Activated gamma-delta T cell treated with Interleukin-2 at 50 U/mL for 16 hours (primary cell): ENCODE data around the gene NEUROG2.
"Not testable (repeated sequence)": the region's sequence is repeated elsewhere in the genome, so short reads cannot be mapped to it uniquely, and the experiment has no call there.

Source experiments
- DNase-seq: peaks from one replicate; pipeline ENCODE4 v3.0.0-alpha.2; 2020

The NEUROG2 gene

DNA sequence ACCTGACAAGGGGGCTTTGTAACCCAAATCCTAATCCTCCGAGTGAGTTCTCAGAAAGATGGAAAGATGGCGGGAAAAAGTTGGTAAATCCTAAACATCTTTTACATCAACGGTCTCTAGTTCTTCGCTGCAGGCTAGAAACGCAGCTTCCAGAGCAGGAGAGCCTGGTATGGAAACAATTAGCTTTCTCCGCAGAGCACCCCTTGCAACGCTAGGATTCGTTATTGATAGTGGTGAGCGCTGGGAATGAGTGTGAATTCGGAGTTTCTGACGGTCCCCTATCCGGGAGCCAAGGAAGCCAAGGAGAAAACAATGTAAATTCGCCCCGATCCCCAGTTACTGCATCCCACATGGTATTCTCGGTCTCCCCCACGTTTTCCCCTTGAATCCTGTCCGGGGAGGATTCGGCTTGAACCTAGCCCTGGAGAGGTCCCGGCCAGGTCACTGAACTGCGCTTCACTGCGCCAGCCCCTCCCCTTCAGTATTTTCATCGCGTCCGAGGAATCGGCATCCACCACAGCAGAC lies 4.7 kb upstream of the NEUROG2 start:
- DNase-seq = no peak

DNA sequence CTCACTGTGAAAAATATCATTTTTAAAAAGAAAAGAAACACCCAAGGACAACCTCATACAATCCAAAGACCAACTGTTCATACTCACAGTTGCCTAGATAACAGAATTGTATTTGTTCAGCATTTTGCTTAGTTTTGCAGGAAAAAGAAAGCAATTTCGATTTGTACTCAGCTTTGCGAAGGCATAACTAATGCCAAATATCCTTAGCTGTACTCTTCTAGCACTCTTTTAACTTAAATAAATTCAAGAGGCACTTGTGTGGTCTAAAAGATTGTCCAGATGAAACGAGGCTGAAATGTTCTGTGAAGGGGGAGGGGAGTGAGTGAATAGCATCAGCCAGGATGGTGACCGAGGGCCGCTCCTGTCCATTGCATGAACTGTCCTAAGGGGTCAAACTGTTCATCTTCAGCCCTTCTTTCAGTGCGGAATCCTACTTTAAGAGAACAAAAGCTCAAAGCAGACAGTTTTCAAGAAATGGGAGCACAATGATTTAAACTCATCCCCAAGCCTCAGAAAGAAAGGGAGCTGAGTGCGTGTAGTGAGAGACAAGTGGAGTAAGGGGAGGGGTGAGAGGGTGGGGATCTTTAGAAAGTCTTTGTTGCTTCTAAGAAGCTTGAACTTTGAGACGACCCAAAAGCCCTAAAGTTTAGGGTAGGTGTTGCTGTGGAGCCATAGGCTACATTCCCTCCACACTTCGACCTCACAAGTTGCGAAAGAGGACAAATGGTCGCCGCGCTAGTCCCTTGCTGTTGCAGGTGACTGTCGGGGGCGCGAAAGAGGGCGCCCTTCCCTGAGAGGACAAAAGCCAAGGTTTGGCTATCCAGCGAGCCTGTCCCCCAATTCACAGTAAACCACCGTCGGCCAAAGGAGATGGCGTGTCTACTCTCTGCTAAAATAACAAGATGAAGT lies 4.0 kb upstream of the NEUROG2 start:
- DNase-seq = no peak

DNA sequence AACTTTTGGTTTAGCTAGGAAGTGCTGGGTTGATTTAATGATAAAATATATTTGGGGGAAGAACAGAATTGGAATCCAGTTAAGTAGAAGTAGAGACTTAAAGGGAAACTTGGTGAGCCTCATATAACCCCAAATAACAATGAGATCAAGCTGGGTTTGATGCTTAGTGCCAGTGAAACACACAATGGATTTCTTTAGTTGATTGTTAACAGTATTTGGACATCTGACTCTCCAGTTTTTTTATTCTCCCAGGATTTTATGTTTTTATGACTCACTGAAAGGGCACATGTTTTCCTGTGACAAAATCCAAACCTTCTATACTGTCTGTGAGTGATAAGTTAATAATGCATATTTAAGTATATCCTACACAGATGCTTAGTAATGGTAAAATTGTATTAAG lies 2.7 kb upstream of the NEUROG2 start:
- no peak for DNase-seq

DNA sequence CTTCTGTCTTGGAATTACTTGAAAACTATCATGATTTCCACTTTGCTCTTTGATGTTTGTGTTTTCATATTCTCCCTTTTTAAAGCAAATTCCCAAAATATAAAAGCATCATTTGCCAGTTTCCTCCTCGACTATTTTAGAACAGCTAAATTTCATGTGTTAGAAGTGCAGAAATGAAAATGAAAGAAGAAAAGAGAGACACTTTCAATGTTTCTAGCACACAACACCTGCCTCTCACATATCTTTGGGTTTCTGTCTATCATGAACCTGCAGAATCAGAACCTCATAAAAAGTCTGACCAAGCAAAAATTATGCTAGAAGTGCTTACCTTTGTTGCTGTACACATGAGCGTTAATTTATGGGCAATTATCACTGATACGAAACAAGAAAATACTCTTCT lies 1.9 kb upstream of the NEUROG2 start:
- no peak for DNase-seq

DNA sequence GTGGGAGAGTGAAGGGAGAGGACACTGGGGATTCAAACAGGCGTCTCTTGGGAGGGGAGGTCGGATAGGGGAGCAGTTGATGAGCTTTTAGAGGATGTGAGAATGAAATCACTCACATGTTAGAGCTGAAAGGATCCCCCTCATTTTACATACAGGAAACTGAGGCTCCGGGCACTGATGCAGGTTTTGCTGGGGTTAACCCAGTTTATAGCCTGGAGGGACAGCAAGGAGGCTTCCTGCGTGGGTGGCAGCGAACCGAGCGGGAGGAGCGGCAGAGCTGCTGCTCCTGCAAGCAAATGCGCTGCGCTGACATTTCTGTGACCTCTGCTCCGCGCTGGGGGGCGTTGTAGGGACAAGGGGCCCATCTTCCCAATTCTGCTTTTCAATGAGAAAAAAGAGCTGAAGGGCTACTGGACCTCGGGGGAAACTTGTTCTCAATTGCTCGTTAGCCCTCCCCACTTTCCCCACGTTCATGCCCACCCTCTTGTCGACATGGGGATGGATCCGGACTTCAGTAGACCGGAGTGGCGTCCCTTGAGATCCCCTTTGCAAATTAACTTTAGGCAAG lies 1.2 kb upstream of the NEUROG2 start:
- no peak for DNase-seq

DNA sequence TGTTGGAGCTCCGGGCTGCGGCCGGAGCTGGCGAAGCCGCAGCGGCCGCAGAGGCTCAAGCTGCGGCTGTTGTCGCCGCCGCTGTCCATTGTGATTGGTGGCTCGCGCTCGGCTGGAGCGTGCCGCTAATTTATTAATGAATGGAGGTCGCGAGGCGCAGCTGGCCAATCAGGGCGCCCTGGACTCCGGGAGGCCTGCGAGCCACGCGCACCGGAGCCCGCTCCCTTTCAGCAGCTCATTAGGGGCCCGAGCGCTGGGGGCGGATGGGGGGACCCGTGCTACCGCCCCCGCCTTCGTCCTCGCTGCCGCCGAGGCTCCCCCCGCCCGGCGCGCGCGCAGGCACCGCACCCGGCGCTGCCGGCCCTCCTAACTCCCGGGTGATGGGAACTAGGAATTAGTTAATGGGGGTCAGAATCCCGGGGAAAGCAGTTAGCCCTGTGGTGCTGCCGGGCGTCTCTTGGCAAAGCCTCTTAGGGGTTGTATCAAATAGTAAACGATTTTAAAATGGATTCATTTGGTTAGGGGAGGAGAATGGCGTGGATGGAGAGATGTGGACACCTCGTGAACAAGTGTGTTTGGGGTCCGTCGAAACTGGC lies 589 bp upstream of the NEUROG2 start:
- DNase-seq = no peak

DNA sequence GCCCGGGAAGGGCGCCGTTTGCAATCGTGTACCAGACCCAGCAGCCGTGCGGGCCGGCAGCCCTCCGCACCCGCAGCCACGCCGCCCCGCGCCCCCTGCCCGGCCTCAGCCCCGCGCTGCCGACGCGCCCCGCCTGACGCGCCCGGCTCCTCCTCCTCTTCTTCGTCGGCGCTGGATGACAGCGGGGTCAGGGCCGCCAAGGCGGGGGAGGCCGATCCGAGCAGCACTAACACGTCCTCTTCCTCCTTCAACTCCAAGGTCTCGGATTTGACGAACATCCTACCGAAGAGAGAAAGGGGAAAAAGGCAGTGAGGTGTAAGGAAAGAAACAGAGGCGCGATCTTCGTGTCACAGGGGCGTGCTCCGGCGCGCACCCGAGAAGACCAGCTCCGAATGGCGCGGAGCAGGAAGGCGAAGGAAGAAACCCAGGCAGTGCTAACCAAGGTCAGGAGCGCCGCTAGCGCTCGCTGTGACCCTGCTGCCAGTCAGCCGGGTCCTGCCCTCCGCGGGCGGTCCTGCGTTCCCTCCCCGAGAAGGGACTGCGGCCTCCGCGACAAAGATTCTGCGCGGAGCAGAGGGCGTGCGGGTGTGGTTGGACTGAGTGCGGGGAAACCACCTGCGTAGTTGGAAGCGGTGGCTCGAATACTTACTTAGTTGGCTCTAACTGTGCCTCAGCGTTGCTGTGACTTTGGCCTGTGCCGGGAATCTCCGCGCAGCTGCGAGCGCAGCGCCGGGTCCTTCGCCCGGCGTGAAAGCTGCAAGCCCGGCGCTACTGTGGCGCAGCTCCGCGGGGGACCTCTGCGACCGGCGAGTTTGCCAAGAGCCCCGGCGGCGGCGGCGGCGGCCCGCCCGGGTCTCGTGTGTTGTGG lies 548 bp downstream of the NEUROG2 start:
- no peak for DNase-seq

DNA sequence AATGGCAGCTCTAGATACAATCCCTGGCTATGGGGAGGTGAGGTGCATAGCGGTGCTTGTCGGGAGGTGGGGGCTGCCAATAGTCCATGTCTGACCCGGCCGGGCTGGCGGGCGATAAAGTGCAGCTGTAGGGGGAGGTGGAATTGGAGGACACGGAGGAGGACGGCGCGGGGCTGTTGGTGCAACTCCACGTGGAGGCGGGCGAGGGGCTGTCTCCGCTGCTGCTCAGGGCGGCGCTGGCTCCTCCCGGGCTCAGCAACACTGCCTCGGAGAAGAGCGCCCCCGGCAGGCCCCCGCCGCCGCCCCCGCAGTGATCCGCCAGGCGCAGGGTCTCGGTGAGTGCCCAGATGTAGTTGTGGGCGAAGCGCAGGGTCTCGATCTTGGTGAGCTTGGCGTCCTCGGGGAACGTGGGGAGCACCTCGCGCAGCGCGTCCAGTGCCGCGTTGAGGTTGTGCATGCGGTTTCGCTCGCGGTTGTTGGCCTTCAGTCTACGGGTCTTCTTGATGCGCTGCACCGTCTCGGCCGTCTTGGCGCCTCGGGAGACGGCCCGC lies 1.3 kb downstream of the NEUROG2 start:
- DNase-seq = no peak

DNA sequence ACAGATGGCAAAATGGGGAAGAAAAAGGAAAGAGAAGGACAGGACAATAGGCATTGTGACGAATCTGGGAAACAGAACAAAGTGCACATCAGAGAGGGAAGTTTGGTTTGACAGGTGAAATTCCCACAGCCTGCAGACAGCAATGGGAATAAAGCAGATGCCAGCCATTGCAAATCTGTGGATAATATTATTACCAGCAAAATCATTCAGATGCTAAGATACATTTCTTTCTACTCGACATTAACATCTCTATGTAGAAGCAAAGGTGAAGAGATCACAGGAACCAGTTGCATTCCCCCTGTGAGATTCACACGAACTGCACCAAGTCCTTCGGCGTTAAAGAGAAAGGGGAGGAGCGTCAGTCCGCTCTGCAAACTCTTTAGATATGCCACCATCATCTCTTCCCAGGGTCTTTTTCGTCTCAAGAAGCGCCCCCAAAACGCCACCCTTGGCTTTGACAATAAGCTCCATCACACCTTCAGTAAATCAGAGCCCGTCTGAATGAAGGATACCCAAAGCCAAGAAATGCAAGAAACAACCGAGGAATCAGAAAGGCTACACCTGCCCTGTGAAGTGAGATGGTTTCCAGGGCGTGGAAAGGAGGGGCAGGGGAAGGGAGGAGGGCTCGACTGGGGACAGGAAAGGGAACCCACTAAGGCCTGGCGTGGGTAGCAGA lies 1.9 kb downstream of the NEUROG2 start:
- no peak for DNase-seq

DNA sequence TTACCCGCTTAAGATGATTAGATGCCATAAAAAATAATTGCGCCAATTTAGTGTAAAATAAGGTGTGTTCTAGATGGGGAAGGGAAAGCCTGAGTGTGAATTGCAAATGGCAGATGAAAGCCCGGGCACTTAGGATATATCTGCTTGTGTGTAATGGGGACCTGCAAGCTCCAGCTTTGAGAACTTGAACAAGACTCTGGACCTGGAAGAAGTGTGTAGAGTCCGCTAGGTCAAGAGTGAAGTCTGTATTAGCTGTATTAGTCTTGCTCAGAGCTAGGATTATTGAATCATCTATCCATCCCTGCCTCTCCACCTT lies 4.2 kb downstream of the NEUROG2 start:
- no peak for DNase-seq

DNA sequence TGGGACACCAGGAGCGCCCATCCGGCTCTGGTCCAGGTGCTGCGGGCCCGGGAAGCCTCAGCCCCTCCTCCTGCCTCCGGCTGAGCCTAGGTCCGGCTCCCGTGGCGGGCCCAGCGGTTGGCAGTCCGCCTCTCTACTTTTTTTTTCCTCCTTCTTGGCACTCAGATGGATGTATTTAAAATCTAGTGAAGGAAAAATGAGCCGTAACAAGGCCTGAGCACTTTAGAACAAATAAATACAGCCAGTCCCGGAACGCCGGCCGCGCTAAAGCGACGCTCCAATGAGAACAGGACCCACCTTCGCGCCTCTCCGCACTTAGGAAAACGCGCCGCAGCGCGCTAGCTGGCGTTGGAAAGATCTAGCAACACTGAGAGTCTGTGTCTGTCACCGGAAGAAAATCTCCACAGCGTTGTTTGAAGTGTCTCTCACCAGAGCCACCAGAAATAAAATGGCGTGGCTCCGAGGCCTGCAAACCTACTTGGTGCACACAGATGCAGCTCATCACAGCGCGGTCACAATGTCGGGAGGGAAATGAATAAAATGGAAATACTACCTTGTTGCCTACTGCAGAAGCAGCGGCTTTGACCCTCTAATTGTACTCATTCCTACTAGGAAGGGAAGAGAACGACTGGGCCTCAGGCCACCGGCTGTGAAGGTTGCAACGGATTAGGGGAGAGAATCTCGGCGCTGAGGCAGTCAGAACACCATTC lies 4.7 kb downstream of the NEUROG2 start:
- no peak for DNase-seq

DNA sequence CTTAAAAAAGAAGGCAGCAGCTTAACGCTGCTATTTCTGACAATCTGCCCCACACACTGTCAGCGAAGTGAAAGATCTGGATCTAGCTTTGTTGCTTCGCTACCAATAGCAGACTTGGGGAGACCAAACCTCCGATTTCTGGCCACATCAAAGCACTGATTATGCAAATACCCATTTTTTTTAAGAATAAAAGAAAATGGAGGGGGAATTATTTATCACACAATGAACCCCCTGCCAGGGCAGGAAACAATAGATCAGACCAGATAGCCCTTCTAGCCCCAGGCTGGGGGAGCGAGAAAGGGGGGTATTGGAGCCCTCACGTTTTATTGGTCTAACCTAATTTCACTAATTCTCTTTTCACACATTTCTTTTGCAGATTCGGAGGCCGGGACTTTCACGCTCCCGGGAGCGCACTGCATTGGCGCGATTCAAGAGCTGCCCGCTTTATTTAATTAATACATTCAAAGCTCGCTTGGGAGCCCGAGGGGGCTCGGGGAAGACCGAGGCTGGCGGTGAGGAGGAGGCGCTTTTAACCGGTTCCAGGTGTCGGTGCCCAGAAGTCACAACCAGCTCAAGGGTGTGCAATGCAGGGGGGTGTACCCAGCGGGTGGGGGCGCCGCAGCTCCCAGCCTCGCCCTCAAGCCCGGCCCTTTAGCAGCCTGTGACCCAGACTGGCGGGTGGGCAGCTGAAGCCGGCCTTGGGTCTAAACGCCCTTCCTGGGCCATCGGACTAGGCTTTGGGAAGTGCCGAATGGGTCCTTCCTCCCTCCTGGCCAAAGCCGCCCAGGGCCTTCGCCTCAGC lies 5.5 kb downstream of the NEUROG2 start:
- DNase-seq = no peak

DNA sequence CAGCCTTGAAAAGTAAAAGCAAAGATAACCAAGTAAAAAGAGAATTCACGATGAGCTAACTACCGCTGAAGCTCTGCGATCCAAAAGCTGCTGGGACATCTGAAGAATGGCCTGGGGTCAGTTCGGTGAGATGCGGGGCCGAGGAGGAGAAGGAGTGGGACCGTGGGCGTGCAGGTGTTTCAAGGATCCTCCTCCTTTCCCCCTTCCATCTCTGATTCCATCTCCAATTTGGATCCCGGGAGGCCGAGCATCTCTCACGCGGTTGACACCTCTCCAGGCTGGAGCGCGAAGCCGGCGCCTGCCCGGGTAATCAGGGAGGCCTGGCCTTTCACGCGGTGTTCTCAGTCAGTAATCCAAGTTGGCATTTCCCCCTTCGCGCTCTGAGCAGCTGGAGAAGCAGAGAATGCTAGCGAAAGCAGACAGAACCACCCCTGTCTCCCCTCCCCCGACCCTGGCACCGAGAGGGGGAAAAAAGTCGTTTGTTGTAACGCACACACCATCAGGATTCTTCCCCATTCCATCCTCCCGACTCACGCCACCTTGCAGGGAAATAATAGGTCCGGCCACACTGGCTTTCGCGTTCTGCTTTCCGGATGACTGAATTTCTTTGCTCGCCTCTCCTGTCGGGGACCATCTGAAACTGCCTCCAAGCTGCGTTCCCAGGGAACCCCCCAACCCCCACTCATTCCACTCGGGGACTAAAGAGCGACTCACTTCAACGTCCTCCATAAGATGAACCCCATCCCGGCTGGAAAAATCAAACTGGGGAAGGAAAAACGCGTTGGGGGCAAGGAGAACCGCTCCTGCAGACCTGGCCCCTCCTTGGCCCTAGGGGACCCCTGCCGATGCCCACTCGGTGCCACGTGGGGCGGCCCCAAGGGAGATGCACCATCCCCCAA lies 6.5 kb downstream of the NEUROG2 start:
- no peak for DNase-seq

DNA sequence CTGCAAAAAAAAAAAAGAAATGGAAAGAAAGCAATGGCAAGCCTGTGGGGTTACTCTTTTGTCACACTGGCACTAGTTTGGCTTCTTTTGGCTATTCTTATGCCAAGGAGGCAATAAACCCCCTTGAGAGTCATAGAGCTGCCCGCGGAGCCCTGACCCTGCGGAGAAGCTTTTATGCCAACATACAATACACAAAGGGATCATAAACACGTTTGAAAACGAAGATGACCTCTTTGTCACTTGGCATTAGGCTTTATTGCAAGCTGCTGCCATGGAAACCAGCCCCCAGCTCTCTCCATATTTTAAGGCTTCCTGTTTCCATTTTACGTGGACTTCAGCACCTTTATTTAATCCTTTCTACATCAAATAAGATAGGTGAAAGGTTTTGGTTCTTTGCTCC lies 7.6 kb downstream of the NEUROG2 start:
- no peak for DNase-seq

DNA sequence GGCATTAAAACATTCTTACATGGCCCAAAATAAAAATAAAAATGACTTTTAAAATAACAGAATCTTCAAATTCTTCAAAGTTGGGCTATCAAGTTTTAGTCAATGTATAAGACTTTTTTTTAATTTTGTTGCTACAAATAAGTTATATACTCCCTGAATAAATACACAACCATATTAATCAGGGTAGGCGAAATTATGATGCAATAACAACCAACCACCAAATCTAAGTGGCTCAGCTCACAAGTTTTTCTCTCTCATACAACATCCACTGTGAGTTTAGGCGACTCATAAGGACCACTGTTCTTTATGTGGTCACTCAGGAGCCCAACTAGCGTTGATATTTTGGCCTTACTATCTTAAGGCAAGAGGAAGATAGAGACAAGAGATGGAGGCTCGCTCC lies 11.2 kb downstream of the NEUROG2 start:
- no peak for DNase-seq

DNA sequence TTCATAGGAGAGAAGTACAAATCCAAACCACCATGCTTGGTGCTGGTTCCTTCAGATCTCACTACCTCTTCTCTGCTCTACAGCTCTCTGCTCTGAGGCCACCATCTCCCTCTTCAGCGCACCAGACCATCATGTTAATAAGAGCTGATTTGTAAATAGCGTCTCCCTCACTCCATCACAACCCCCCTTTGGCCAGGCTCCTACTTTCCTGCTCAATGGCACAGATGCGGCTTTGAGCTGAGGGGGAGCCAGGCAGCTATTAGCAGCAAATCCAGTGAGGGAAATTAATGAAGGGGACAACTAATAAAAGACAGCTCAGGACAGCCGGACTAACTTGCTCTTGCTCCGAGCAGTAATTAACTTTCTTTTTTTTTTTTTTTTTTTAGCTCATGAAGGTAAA lies 13.1 kb downstream of the NEUROG2 start:
- no peak for DNase-seq

DNA sequence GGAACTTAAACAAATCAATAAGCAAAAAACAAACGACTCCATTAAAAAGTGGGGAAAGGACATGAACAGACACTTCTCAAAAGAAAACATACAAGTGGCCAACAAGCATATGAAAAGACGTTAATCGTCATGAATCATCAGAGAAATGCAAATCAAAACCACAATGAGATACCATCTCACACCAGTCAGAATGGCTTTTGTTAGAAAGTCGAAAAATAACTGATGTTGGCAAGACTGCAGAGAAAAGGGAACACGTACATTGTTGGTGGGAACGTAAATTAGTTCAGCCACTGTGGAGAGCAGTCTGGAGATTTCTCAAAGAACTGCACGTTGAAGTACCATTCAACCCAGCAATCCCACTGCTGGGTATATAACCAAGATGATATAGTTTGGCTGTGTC lies 23.7 kb downstream of the NEUROG2 start:
- no peak for DNase-seq

DNA sequence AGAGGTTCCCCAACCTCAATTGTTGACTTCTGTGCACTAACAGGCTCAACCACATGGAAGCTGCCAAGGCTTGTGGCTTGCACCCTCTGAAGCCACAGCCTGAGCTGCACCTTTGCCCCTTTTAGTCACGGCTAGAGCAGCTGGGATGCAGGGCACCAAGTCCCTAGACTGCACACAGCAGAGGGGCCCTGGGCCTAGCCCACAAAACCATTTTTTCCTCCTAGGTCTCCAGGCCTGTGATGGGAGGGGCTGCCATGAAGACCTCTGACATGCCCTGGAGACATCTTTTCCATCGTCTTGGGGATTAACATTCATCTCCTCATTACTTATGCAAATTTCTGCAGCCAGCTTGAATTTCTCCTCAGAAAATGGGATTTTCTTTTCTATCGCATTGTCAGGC lies 25.2 kb downstream of the NEUROG2 start:
- not testable (repeated sequence) for DNase-seq

DNA sequence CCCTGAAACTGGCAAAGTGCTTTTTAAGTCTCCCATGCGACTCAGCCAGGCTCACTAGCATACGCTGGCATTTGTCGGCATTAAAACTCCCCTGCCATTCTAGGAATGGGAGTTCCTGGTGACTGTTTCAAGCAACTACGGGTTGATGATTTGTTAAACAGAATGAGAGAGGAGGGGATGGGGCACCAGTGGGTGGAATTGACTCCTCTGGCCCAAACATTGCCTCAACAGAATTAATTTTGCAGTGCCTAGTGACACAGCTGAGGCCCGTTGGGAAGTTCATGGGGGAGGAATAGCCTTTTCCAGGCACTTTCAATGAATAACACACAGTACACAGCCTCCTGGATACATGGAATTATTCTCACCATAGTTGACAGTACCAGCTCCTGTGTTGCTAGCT lies 30.1 kb downstream of the NEUROG2 start:
- DNase-seq = no peak

DNA sequence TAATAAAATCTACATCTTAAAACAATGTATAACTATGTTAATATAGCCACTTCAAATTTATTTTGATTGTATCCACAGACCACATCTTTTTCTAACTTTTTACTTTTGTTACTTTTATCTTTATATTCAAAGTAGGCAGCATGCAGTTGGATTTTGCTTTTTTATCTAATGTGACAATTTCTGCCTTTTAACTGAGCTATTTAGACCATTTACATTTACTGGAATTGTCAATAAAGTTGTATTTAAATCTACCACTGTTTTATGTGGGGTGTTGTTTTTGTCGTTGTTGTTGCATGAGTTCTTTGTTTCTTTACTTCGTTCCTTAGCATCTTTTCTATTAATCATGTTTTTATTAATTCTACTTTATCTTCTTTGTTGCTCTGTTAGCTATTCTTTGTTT lies 42.0 kb downstream of the NEUROG2 start:
- no peak for DNase-seq
